ENCODE data around the gene TMEM81.

Gene TMEM81, protein sequence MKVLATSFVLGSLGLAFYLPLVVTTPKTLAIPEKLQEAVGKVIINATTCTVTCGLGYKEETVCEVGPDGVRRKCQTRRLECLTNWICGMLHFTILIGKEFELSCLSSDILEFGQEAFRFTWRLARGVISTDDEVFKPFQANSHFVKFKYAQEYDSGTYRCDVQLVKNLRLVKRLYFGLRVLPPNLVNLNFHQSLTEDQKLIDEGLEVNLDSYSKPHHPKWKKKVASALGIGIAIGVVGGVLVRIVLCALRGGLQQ

DNA sequence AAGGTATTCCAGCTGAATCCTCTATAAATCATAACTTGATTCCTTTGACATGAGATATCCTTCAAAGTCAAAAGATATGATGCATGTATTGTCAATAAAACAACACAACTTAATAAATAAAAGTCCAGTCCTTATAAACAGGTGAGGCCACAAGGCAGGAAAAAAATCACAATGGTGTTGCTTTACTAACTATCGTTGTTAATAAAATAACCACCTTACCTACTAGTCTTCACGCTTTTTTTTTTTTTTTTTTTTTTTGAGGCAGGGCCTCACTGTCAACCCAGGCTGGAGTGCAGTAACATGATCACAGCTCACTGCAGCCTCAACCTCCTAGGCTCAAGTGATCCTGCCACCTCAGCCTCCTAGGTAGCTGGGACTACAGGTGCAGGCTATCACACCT lies at the start of gene TMEM81:
Gene TMEM81, minus strand, starts transcription at position 101 of the 400 bp plus-strand sequence. CDS start 140 bp downstream, outside the sequence.
- no peak for DNase-seq

DNA sequence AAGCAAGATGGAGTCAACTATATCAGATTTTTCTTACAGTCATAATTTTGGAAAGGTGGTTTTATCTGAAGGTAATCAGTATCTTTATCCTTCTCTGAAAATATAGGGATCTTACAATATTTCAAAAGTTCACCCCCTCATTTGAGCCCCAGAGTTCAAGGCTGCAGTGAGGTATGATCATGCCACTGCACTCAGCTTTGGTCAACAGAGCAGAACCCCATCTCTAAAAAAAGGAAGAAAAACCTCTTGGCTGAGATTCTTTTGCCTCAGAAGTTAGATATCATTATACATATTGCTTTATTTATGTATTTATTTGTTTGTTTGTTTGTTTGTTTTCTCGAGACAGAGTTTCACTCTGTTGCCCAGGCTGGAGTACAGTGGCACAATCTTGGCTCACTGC lies 49.0 kb upstream of the TMEM81 start:
- no peak for DNase-seq

DNA sequence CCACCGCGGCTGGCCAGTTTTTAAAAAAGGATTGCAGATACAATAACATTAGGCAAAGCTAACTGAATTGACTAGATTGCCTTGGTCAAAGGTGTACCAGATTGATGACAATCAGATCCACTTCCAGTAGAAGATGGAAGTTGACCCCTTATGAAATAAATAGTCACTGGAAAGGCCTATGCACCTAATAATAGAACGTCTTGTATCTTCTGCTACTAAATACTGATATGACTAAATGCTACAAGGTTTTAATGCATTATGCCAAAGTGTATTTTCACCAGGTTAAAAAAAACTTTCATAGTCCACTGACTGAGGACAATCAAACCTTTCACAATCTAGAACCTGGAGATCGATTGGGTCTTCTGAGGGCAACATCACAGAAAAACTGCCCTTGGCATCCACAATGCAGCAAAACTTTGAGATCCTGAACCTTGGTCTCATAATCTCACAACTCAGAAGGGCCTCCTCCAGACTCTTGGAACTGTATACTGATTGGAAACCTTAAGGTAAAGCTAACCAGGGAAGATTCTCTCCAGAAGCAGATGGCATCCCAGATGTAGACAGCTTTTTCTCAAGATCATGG lies 45.3 kb upstream of the TMEM81 start:
- no peak for DNase-seq

DNA sequence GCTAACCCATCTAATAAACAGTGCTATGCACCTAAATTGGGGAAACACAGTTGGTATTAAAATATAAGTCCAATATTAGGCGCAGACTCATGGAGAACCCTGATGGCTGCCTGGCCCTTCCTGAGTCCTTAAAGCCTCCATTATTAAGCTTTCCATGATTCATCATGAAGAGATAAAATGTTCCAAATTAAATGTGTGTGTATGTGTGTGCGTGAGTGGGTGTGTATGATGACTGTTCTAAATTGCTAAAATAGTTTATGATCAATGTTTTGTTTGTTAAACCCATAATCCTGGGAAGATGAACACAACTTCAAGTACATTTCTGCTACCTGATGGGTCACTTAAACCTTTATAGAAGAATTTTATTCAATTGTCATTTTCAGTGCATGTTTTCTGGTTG lies 43.8 kb upstream of the TMEM81 start:
- no peak for DNase-seq

DNA sequence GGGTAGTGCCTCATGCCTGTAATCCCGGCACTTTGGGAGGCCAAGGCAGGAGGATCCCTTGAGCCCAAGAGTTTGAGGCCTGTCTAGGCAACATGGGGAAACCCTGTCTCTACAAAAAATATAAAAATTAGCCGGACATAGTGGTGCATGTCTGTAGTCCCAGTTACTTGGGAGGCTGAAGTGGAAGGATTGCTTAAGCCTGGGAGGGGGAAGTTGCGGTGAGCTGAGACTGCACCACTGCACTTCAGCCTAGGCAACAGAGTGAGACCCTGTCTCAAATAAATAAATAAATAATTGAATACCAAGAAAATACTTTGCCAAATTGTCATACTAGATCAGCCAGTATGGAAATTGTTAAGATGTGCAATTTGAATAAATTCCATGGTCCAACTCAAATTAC lies 43.4 kb upstream of the TMEM81 start:
- DNase-seq, result no peak

DNA sequence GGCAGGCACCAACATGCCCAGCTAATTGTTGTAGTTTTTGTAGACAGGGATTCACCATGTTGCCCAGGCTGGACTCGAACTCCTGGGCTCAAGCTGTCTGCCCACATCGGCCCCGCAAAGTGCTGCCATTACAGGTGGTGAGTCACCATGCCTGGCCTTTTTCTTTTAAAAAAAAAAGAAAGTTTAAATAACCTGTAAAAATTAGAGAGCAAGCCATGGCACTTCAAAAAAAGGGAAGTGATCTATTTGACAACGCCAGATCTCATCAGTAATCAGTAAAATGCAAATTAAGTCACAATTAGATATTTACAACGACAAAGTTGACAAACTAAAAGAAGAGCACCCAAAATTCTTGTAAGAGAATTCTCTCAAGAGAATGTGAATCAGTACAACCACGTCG lies 40.5 kb upstream of the TMEM81 start:
- no peak for DNase-seq

DNA sequence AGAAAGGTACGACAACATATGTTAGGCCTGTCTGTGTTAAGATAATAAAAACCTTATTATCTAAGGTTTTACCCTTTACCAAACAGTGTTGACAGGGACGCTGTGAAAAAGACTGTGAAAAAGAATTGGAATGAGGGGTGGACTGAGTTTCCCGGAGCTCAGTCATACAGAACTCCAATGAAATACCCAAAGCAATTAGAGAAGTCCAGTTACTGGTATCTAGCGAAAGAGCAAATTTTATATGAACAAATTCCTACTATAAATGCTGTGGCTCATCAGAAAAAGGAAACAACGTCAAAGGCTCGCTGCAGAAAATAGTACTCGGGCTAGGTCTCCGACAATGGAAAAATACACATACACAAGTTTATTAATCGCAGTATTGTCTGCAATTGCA lies 38.2 kb upstream of the TMEM81 start:
- DNase-seq, result no peak

DNA sequence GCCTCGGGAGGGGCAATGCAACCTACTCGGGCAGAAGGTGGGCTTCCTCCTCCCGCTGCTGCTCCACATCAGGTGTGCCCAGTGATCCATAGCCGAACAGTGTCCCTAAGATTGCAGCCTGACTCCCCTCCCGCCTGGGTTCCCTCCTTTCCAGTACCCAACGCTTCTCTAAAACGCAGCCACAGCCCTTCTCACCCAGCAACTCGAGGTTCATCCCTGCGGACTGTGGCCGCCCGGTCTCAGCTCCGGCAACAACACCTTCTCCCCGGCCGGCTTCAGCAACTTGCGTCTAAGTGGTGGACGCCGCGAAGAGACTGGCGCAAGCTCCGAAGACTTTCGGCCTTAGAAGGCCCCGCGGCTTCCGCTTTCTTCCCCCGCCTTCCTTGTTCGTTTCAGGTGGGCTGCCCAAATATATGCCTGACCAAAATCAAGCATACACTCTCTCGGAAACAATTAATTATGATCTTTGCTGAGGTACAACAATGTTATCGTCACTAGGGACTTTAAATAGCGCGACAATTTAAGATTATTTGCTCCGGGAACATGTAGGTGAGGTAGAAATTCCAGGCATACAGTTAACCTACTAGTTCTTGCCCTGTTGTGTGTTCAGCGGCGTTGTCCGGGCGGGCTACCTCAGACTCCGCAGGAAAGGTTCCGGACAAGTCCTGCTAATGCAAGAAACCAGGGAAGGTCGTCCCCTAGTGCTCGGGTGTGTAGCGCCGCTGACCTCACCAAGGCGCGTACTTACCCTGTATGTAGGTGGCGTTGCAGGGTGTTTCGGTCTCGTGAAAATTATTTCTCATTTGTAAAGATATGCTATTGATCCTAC lies 37.6 kb upstream of the TMEM81 start, which contains the start of gene RBBP5:
Gene RBBP5, minus strand, starts transcription at position 319 of the 829 bp plus-strand sequence. Its CDS starts 105 bp downstream, at position 214.
- DNase-seq, result peak; percentile 94

DNA sequence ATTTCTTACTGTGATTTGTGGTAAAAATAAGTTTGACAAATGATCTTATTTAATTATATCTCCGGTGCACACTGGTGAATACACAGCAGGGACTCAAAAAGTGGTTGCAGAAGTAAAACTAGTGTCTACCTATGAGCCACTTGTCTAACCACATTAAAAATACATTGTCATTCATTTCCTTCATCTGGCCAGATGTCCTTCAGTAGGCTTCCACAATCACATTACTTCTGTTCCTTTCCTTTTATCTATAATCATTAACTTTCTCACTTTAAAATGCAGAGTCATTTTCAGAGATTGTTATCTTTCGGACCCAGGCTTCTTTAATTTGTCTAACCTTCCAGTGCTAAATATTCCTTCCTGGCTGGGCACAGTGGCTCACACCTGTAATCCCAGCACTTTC lies 34.5 kb upstream of the TMEM81 start:
- DNase-seq, result no peak

DNA sequence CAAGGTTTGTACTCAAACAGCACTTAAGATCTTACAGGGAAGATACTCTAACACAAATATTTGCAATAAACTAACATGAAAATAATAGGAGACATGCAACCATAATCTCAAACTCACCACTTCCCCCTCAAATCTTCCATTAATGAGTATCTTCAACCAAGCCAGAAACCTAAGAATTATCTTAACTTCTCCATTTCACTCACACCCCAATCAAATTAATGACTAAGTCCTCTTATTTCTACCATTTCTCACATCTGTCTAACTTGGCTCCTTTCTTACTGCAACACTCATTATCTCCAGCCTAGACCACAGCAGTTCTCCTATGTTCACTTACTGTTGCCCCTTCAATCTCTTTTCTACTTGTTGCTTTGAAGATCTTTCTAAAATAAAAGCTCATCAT lies 27.1 kb upstream of the TMEM81 start:
- no peak for DNase-seq

DNA sequence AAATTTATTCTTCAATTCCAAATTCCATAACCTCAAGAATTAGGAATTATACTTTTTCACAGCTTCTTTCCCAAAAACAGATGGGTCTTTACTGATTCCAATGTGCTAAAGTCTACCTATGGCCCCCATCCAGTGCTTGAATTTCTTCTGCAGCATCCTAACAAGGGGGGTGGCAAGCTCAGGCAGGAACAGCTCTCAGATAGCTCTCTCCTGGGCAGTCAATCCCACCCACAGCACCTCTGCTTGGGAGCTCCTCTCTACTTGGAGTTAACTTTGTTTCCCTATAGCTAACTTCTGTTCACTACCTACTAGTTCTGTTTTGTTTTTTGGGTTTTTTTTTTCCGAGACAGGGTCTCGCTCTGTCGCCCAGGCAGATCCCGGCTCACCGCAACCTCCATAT lies 25.5 kb upstream of the TMEM81 start:
- DNase-seq, result no peak

DNA sequence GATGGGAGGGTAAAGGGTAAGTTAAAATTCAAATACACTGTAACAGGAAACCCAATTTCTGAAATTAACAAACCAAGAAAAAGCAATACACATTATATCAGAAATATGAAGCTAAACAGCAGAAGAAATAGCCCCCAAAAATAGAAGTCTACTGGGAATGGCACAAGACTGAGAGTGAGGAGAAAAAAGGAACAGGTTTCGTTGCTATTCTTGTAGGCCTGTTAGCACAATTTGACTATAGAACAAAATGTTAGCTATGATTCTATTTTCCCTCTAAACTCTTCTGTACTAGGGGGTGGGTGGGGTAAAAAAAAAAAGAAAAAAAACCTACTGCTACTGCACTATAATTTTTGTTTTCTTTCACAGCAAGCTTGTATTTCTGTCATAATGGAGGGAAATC lies 25.0 kb upstream of the TMEM81 start:
- no peak for DNase-seq

DNA sequence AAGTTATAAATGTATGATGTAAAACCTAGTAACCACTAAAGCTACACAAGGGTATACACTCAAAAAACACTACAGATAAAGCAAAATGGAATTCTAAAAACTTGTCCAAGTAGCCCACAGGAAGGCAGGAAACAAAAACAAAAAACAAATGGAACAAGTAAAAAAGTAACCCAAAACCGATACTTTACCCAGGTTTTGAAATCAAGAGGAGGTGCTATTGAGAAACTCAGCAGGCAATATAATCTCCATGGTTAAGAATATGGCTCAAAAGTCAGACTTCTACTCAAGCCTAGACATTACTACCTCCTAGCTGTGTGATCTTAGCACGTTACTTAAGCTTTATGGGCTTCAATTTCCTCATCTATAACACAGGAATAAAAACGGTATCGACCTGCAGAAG lies 24.2 kb upstream of the TMEM81 start:
- no peak for DNase-seq

DNA sequence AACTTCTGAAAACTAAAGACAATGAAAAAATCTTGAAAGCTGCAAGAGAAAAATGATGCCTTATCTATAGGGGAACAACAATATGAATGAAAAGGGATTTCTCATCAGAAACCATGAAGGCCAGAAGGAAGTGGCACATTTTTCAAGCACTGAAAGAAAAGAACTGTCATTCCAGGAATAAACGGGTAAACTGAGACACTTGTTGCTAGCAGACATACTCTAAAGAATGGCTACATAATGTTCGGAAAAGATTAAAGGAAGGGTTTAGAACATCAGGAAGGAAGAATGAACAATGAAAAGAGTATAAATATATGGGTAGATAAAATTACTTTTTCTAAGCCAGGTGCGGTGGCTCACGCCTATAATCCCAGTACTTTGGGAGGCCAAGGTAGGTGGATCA lies 23.1 kb upstream of the TMEM81 start:
- DNase-seq, result no peak

DNA sequence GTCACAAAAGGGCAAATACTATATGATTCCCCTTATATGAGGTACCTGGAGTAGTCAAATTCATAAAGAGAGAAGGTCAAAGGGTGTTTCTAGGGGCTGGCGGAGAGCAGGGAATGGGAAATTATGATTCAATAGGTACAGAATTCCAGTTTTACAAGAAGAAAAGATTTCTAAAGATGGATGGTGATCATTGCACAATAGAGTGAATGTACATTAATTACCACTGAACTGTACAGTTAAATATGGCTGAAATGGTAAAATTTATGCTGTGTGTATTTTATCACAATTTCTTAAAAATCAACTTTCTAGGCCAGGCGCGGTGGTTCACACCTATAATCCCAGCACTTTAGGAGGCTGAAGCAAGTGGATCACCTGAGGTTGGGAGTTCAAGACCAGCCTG lies 18.1 kb upstream of the TMEM81 start:
- no peak for DNase-seq

DNA sequence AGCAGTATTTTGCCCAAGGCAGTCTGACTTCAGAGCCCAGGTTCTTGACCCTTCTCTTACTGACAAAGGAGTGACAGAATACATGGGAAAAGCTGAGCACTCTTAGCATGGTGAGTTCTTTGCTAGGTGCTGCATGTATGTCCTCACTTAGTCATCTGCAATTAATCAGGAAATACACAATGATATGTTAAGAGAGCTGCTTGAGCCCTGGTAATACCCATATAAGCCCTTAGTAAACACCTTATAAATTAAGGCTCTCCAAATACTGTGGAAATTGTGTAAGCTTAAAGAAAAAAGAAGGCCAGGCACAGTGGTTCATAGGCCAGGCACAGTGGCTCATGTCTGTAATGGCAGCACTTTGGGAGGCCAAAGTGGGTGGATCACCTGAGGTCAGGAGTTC lies 14.0 kb upstream of the TMEM81 start:
- DNase-seq, result no peak

DNA sequence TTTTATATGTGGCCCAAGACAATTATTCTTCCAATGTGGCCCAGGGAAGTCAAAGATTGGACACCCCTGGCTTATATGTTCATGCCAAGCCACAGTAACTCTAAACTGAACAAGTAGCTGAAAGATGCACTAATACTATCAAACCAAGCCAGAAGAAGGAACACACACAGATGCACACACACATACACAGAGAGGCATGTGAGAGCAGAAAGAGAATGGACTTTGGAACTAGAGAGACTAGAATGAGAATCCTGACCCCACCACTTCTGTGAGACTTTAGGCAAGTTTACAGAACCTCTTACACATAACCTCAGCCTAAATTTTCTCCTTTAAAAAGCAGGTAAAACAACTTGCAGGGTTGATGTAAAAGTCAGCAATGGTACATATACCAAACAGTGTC lies 11.2 kb upstream of the TMEM81 start:
- DNase-seq, result no peak

DNA sequence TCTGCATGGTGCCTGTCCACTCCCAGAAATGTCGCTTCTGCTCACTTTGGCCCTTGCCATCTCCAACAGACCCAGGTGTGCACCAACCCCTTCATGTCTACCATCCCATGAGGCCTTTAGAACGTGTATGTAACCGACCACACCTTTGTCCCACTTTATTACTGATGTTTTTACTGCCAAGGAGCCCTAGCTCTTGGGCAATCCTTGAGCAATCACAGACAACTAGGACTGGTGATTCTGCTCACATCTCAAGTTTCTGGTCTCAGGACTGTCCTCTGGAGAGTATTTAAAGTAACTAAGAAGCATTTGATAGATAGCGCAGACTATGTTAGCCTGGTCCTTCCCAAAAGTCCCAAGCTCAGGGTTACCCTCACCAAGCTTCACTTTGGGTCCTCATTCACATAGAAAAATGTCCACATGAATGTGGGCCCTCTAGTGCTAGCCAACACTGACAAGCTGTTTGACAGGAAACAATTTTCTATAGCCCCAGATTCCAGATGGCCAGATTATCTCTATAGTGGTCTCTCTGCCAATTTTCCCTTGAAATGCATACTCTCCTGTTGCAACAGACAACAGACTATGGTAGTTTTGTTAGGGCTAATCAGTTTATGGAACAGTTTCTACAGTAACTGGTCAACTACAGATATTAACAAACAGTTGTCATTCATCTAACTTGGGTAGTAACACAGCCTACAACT lies 6.9 kb upstream of the TMEM81 start:
- no peak for DNase-seq

DNA sequence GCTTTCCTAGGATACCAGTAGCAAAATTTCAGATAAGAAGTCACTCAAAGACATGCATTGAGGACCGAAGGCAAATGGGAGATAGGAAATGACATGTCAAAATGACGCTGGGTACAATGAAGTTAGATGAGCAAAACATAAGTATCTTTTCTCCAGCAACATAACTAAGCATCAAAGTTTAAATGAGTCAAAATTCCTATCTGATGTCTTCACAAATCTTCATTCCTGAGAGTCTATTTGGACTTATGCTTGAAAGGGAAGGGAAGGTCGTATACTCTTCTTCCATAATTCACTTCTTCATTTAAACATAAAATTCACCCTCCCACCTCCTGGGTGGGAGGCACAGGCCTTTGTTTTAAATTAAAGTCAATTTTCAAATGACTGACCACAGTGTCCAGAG lies 4.1 kb upstream of the TMEM81 start:
- DNase-seq, result no peak

DNA sequence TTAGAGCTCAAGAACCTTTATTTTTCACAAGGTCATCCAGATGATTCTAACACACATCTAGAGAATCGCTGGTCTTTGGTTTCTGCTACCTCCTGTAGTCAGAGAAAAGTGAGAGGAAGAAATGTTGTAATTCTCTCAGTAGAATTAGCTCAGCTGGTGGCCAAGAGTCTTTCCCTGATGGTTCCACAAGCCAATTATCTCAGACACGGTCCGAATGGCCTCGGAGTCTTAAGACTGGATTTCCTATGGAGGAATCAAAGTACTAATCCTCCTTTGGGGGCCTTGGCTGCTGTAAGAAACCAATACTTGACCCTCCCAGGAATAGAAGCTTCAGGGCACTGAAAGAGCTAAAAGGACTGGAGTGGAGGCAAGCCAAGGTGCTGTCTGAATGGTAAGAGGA lies 1.8 kb downstream of the TMEM81 start:
- no peak for DNase-seq

DNA sequence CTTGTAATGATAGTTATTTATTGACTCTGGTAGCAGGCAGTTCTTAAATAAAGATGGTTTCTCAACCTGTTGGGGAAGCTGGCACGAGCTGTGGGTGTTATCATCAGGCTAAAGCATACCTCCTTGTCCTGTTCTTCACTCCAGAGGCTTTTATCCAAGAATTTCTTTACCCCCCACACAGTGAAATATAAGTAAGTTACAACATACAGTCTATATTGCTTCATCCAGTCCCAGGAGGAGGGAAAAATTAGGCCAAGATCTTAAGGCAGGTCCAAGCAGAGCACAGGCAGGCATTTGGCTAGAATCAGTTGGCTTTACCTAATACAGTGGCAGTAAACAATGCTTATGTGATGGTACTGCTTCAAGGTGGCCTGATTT lies 6.3 kb downstream of the TMEM81 start:
- no peak for DNase-seq

DNA sequence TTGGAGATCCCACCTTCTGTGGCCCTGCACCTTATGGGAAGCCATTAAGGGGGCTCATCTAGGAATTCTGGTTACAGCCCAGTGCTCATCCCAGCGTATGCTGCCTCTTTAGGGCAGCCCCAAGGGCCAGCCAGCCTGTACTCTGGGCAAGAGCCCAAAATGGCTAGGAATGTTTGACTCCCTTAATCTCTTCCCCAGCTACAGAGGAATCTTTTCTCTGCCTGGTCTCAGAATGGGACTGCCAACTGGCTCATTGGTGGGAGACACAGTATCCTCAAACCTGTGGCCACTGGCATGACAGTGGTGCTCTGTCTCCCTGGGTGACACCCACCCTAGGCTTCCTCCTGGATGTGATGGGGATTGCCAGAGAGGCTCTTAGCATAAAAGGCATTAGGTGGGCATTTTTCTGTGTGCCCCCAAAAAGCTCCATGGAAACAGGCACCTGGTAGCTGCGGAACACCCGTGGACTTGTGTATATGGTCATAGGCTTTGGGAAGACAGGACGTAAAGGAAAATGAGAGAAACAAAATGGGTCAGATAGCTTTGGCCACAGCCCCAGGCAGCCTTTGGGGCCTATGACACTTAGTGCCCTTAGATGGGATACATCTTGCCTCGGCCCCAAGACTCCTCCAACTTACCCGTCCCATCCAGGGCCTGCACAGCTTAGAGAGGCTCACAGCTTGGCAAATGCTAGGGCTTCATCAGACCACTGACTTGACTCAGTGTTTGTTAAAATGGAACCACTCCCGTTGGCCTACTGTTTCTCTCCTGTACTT lies 6.9 kb downstream of the TMEM81 start:
- DNase-seq, result no peak

DNA sequence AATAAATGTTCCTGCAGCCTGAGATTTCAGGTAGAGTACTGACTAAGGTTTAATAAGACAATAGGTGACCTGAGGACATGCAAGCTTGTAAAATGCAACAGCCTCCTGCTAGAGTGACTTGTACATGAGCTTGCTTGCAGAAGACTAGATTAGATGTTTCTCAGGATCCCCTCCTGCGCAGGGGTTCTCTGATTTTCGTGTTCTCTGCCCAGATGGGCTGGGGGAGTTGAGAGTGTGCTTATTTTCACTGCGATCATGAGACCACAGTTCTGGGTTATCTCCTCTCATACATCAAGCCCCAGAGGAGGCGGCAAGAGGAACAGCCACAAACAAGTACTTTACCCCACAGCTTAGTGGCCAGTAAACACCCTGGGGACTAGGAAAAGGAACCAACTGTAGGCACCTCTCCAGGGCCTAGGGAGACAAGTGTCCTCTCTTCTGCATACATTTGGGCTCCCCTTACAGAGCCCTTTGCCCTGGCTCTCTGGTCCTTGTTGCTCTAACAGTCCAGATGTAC lies 8.0 kb downstream of the TMEM81 start:
- DNase-seq, result no peak

All from DMS79 (cell line).